K562 (cell line): Measurements from ENCODE around the gene PNP. TPM values are rescaled to one million over a fixed set of nuclear protein-coding genes. Genes with fewer than 3 reads are reported as not detected.

ENCODE experiments used
- BMI1 ChIP-seq: fragments of 150-350 bp; IDR thresholded peaks from 2 replicates; pipeline ENCODE4 v1.6.1; 2014; ENCODE audit warnings: low read length
- EP300 ChIP-seq: IDR thresholded peaks from 2 replicates; pipeline ENCODE4 v1.6.1; 2012; ENCODE audit warnings: low read length, improper control_type of control experiment
- ETS2 ChIP-seq: IDR thresholded peaks from 2 replicates; pipeline ENCODE4 v1.6.1; 2016; ENCODE audit warnings: borderline replicate concordance, missing genetic modification characterization, mild to moderate bottlenecking, moderate library complexity, missing compliant biosample characterization; ENCODE audit not compliant: poor library complexity, severe bottlenecking
- HDAC2 ChIP-seq: fragments of 450-650 bp; IDR thresholded peaks from 2 replicates; pipeline ENCODE4 v1.6.1; 2016; ENCODE audit warnings: mild to moderate bottlenecking
- MAFK ChIP-seq: IDR thresholded peaks from 2 replicates; pipeline ENCODE4 v1.6.1; 2011; ENCODE audit warnings: low read length, improper control_type of control experiment
- MECOM ChIP-seq: fragments of 250-450 bp; sonication (Bioruptor Pico); IDR thresholded peaks from 2 replicates; pipeline ENCODE4 v1.8.0; 2022; ENCODE audit warnings: inconsistent platforms
- NBN ChIP-seq: fragments of 450-650 bp; IDR thresholded peaks from 2 replicates; pipeline ENCODE4 v1.6.1; 2016; ENCODE audit warnings: low read depth, mild to moderate bottlenecking
- PHF21A ChIP-seq: fragments of 450-650 bp; IDR thresholded peaks from 2 replicates; pipeline ENCODE4 v1.6.1; 2017; ENCODE audit warnings: low read depth, borderline replicate concordance
- RB1 ChIP-seq: fragments of 450-650 bp; IDR thresholded peaks from 2 replicates; pipeline ENCODE4 v1.6.1; 2017; ENCODE audit warnings: low read depth, mild to moderate bottlenecking
- SP1 ChIP-seq: sonication (generic); formaldehyde crosslinking; IDR thresholded peaks from 2 replicates; pipeline ENCODE4 v1.8.1; 2022; ENCODE audit warnings: mild to moderate bottlenecking, missing genetic modification reagents
- ZBTB8A ChIP-seq: fragments of 450-650 bp; IDR thresholded peaks from 2 replicates; pipeline ENCODE4 v1.6.1; 2018; ENCODE audit warnings: mild to moderate bottlenecking, moderate library complexity; ENCODE audit not compliant: partially characterized antibody
- ZNF217 ChIP-seq: sonication (generic); formaldehyde crosslinking; IDR thresholded peaks from 2 replicates; pipeline ENCODE4 v1.8.0; 2022; ENCODE audit warnings: mild to moderate bottlenecking, missing genetic modification reagents
- ZNF316 ChIP-seq: fragments of 450-650 bp; IDR thresholded peaks from 2 replicates; pipeline ENCODE4 v1.6.1; 2016
- polyA plus RNA-seq, 8 experiments: library from polyadenylated mRNA; depleted of rRNA in 4 of 8; stranded (reverse) in 5 of 8; unstranded in 3 of 8; fragments of >200 nt; fragmentation: Nextera tagmentation in 2 of 8; fragmentation: Illumina TruSeq in 1 of 8; extraction: Ambion mirVana in 2 of 8; extraction: Trizol in 1 of 8; gene quantifications; 2 replicates each; pipeline versions ENCODE4 v1.2.1 to v1.2.3, GENCODE V29; 2011 to 2014; ENCODE audit warnings: inconsistent platforms in 1 of 8, missing spikeins in 1 of 8
- total RNA-seq, 7 experiments: library from RNA; depleted of rRNA in 6 of 7; stranded (reverse); fragments of >200 nt in 6 of 7; fragmentation: Illumina TruSeq in 2 of 7; extraction: Trizol in 2 of 7; gene quantifications; 2 replicates each; pipeline versions ENCODE4 v1.2.1 to v1.2.3, GENCODE V29; 2011 to 2021; ENCODE audit warnings: low replicate concordance in 1 of 7
- TF ChIP-seq, protein P1 (sequence below): sonication (generic); formaldehyde crosslinking; IDR thresholded peaks from 2 replicates; pipeline ENCODE4 v1.4.0; 2020; ENCODE audit warnings: mild to moderate bottlenecking, missing genetic modification reagents
- TF ChIP-seq, protein P2 (sequence below), 3 experiments: IDR thresholded peaks in 2 of 3; conservative IDR thresholded peaks in 1 of 3; 2 replicates each; pipeline ENCODE4 v1.5.1; 2011 to 2012; ENCODE audit warnings: low read length in 3 of 3, mild to moderate bottlenecking in 3 of 3, control low read depth in 2 of 3, improper control_type of control experiment in 1 of 3, inconsistent platforms in 1 of 3, low read depth in 1 of 3, mixed read lengths in 1 of 3, moderate library complexity in 1 of 3; ENCODE audit not compliant: insufficient read depth in 2 of 3
- TF ChIP-seq, protein P3 (sequence below): fragments of 250-450 bp; sonication (Bioruptor Pico); IDR thresholded peaks from 2 replicates; pipeline ENCODE4 v1.8.0; 2022; ENCODE audit warnings: moderate library complexity, mild to moderate bottlenecking, inconsistent platforms
- TF ChIP-seq, protein P4 (sequence below): sonication (generic); formaldehyde crosslinking; IDR thresholded peaks from 2 replicates; pipeline ENCODE4 v1.8.1; 2023; ENCODE audit warnings: mild to moderate bottlenecking, missing genetic modification reagents, moderate library complexity
- TF ChIP-seq, protein P5 (sequence below): sonication (generic); formaldehyde crosslinking; IDR thresholded peaks from 2 replicates; pipeline ENCODE4 v1.8.1; 2023; ENCODE audit warnings: mild to moderate bottlenecking, missing genetic modification reagents
- TF ChIP-seq, protein P6 (sequence below): fragments of 450-650 bp; formaldehyde crosslinking; IDR thresholded peaks from 2 replicates; pipeline ENCODE4 v1.4.0; 2020; ENCODE audit warnings: mild to moderate bottlenecking, moderate library complexity

The PNP gene
- total and polyA plus RNA-seq, 9 of the 15 experiments (the other 6 are each of a cell fraction or from before 2014, with no cell fraction given), result 92.5 to 288 (median 137) TPM

DNA sequence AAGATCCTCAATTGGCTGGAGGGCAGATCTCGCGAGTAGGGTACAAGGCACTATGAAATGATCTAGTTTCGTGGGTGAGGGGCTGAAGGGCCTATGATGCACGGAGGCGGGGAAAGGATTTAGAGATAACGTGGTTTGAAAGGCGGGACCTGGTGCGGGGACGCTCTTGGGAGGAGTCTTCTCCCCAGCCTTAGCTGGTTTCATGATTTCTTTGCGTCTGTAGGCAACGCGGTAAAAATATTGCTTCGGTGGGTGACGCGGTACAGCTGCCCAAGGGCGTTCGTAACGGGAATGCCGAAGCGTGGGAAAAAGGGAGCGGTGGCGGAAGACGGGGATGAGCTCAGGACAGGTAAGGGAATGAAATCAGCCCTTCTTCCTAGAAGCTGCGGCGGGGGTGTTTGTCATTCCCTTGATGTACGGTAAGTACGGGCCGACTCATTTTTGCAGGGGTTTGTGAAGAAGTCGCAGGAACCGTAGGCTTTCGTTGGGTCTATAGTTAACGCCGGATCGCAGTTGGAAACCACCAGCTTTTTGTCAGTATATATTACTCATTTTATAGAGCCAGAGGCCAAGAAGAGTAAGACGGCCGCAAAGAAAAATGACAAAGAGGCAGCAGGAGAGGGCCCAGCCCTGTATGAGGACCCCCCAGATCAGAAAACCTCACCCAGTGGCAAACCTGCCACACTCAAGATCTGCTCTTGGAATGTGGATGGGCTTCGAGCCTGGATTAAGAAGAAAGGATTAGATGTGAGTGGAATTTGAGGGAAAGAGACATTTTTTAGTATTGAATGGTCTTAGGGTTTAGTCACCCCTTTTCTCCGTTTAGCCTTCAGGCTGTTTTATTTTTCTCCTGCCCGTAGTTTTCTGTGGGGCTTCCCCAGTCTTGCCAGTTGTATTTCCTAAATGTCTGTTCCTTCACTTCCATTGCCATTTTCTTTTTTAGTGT, 13.6 kb upstream of the PNP start (continued):
- TF ChIP-seq, protein P1, sequence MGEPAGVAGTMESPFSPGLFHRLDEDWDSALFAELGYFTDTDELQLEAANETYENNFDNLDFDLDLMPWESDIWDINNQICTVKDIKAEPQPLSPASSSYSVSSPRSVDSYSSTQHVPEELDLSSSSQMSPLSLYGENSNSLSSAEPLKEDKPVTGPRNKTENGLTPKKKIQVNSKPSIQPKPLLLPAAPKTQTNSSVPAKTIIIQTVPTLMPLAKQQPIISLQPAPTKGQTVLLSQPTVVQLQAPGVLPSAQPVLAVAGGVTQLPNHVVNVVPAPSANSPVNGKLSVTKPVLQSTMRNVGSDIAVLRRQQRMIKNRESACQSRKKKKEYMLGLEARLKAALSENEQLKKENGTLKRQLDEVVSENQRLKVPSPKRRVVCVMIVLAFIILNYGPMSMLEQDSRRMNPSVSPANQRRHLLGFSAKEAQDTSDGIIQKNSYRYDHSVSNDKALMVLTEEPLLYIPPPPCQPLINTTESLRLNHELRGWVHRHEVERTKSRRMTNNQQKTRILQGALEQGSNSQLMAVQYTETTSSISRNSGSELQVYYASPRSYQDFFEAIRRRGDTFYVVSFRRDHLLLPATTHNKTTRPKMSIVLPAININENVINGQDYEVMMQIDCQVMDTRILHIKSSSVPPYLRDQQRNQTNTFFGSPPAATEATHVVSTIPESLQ (CRISPR knock-in tag), result 0 out of 2 replicates have a peak, but pooled peaks have one; percentile 17
- no peak for TF ChIP-seq ZBTB8A
- no peak for TF ChIP-seq RB1
- TF ChIP-seq HDAC2, result no peak; the same call in none of the 2 replicates
- TF ChIP-seq, protein P2, sequence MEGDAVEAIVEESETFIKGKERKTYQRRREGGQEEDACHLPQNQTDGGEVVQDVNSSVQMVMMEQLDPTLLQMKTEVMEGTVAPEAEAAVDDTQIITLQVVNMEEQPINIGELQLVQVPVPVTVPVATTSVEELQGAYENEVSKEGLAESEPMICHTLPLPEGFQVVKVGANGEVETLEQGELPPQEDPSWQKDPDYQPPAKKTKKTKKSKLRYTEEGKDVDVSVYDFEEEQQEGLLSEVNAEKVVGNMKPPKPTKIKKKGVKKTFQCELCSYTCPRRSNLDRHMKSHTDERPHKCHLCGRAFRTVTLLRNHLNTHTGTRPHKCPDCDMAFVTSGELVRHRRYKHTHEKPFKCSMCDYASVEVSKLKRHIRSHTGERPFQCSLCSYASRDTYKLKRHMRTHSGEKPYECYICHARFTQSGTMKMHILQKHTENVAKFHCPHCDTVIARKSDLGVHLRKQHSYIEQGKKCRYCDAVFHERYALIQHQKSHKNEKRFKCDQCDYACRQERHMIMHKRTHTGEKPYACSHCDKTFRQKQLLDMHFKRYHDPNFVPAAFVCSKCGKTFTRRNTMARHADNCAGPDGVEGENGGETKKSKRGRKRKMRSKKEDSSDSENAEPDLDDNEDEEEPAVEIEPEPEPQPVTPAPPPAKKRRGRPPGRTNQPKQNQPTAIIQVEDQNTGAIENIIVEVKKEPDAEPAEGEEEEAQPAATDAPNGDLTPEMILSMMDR (IDR thresholded peaks at IDR 0.05 in 2 of 3, conservative IDR thresholded peaks at IDR 0.05 in 1 of 3; ENCODE audit: insufficient read depth in 2 of 3, low read depth in 1 of 3, low read length in 3 of 3), result no peak
- no peak for TF ChIP-seq ZNF217
- TF ChIP-seq, protein P3, sequence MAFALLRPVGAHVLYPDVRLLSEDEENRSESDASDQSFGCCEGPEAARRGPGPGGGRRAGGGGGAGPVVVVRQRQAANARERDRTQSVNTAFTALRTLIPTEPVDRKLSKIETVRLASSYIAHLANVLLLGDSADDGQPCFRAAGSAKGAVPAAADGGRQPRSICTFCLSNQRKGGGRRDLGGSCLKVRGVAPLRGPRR (CRISPR knock-in tag), result no peak
- TF ChIP-seq, protein P4, sequence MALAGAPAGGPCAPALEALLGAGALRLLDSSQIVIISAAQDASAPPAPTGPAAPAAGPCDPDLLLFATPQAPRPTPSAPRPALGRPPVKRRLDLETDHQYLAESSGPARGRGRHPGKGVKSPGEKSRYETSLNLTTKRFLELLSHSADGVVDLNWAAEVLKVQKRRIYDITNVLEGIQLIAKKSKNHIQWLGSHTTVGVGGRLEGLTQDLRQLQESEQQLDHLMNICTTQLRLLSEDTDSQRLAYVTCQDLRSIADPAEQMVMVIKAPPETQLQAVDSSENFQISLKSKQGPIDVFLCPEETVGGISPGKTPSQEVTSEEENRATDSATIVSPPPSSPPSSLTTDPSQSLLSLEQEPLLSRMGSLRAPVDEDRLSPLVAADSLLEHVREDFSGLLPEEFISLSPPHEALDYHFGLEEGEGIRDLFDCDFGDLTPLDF (CRISPR knock-in tag), result no peak
- no peak for TF ChIP-seq EP300
- no peak for TF ChIP-seq ETS2 (tag)
- no peak for TF ChIP-seq MECOM
- TF ChIP-seq, protein P5, sequence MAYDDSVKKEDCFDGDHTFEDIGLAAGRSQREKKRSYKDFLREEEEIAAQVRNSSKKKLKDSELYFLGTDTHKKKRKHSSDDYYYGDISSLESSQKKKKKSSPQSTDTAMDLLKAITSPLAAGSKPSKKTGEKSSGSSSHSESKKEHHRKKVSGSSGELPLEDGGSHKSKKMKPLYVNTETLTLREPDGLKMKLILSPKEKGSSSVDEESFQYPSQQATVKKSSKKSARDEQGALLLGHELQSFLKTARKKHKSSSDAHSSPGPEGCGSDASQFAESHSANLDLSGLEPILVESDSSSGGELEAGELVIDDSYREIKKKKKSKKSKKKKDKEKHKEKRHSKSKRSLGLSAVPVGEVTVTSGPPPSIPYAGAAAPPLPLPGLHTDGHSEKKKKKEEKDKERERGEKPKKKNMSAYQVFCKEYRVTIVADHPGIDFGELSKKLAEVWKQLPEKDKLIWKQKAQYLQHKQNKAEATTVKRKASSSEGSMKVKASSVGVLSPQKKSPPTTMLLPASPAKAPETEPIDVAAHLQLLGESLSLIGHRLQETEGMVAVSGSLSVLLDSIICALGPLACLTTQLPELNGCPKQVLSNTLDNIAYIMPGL, result no peak
- TF ChIP-seq, protein P6, sequence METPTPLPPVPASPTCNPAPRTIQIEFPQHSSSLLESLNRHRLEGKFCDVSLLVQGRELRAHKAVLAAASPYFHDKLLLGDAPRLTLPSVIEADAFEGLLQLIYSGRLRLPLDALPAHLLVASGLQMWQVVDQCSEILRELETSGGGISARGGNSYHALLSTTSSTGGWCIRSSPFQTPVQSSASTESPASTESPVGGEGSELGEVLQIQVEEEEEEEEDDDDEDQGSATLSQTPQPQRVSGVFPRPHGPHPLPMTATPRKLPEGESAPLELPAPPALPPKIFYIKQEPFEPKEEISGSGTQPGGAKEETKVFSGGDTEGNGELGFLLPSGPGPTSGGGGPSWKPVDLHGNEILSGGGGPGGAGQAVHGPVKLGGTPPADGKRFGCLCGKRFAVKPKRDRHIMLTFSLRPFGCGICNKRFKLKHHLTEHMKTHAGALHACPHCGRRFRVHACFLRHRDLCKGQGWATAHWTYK (CRISPR knock-in tag), result no peak
- TF ChIP-seq NBN, result 0 out of 2 replicates have a peak, but pooled peaks have one; percentile 18
- TF ChIP-seq PHF21A, result no peak
- no peak for TF ChIP-seq BMI1
- TF ChIP-seq MAFK, result no peak
- TF ChIP-seq ZNF316, result no peak
- no peak; the same call in 1 of the 2 replicates for TF ChIP-seq SP1 (CRISPR knock-in tag)
